Lower lobe of right lung (tissue), 2 donors: ENCODE data around the gene DNAAF9. TPM values are rescaled to one million over a fixed set of nuclear protein-coding genes. Genes with fewer than 3 reads are reported as not detected.
"Not testable (repeated sequence)": the region's sequence is repeated elsewhere in the genome, so short reads cannot be mapped to it uniquely, and the experiment has no call there.

Experiments
- ATAC-seq, 2 donors: fragments of 200-7000 bp; cut with Tn5 transposase; one replicate each; pipeline ENCODE4 v1.9.1; 2020 to 2022; ENCODE audit warnings: mild to moderate bottlenecking in 2 of 2, moderate library complexity in 2 of 2
- DNase-seq: peaks from one replicate; pipeline ENCODE4 v3.0.0-alpha.2; 2020
- H3K27ac ChIP-seq: fragments of 200-600 bp; one replicate; pipeline ENCODE4 v1.8.0; 2022
- H3K27me3 ChIP-seq: fragments of 200-600 bp; one replicate; pipeline ENCODE4 v1.8.0; 2022; ENCODE audit warnings: low read depth
- H3K36me3 ChIP-seq: fragments of 200-600 bp; one replicate; pipeline ENCODE4 v1.8.0; 2022; ENCODE audit warnings: mild to moderate bottlenecking
- H3K4me1 ChIP-seq: fragments of 200-600 bp; one replicate; pipeline ENCODE4 v1.8.0; 2022
- H3K4me3 ChIP-seq: fragments of 200-600 bp; one replicate; pipeline ENCODE4 v1.8.0; 2022; ENCODE audit warnings: mild to moderate bottlenecking
- H3K9me3 ChIP-seq: fragments of 200-600 bp; one replicate; pipeline ENCODE4 v1.8.0; 2022
- CTCF ChIP-seq: fragments of 200-600 bp; IDR thresholded peaks from one replicate; pipeline ENCODE4 v1.8.0; 2022; ENCODE audit warnings: antibody characterized with exemption, mild to moderate bottlenecking
- intact Hi-C: fragments of 100-400 bp; cut with DNase I; formaldehyde crosslinking; loops from one replicate; pipeline ENCODE4 v1.11.0; 2022
- total RNA-seq: library from RNA; stranded (reverse); fragmentation: NEBNext Ultra II Directional; extraction: Animal tissue kit (Norgen Biotek cat#: 25700); gene quantifications from one replicate; pipeline ENCODE4 v1.2.1, GENCODE V29; 2021
- donor health status: DM: no; HTN: yes; CAD: no; lungs with severe emphysema.

The DNAAF9 gene
- total RNA-seq, 1 donor from 2014 or later = 24.0 TPM

- H3K36me3 ChIP-seq = no peaks in the 10 kb centered on the region
- ATAC-seq = no peak
These were observed 26.3 kb upstream of the DNAAF9 start for GRCh38 chr20:3433744-3434143.

DNA sequence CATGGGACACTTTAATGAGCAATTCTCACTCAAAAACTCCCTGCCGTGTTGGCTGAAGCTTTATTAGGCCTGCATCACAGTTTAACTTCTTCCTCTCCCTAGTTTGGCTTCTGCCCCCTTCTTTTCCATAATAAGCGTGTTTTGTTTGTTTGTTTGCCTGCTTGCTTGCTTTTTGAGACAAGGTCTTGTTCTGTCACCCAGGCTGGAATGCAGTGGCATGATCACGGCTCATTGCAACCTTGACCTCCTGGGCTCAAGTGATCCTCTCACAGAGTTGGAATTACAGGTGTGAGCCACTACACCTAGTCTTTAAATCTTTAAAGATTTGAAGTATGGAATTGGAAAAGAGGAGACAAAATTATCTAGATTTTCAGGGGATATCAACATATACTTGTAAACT is 25.4 kb upstream of the DNAAF9 start:
- Histone ChIP-seq H3K27ac (no peak overlapping the region), H3K4me3 (no peak overlapping the region), H3K9me3 (no peaks in the 10 kb centered on the region), H3K4me1 (no peaks in the 10 kb centered on the region), H3K27me3 (no peaks in the 10 kb centered on the region), H3K36me3 (no peaks in the 10 kb centered on the region)
- TF ChIP-seq CTCF = no peak
- DNase-seq (no peak), ATAC-seq (no peak)
- intact Hi-C loops = no loop called here

More at GRCh38 chr20:3433744-3434143, 26.3 kb upstream of the DNAAF9 start:
- intact Hi-C loops = no loop called here
- no peak overlapping the region for H3K4me3 ChIP-seq
- no peak for TF ChIP-seq CTCF
- no peak overlapping the region for H3K27ac ChIP-seq
- DNase-seq = no peak
- no peaks in the 10 kb centered on the region for H3K27me3 ChIP-seq
- no peaks in the 10 kb centered on the region for H3K4me1 ChIP-seq
- H3K9me3 ChIP-seq = no peaks in the 10 kb centered on the region

- intact Hi-C loops = no loop called here
- H3K9me3 ChIP-seq = no peaks in the 10 kb centered on the region
- H3K4me3 ChIP-seq = no peak overlapping the region
- peak overlapping the region; percentile 41 for H3K27ac ChIP-seq
- no peaks in the 10 kb centered on the region for H3K36me3 ChIP-seq
- no peak for TF ChIP-seq CTCF
- DNase-seq (no peak), ATAC-seq (no peak)
- H3K27me3 ChIP-seq = no peaks in the 10 kb centered on the region
- H3K4me1 ChIP-seq = no peaks in the 10 kb centered on the region
These were observed 23.6 kb upstream of the DNAAF9 start for GRCh38 chr20:3431109-3431508.

GRCh38 chr20:3430376-3431069 is 23.1 kb upstream of the DNAAF9 start:
- DNase-seq = no peak
- no peaks in the 10 kb centered on the region for H3K4me1 ChIP-seq
- intact Hi-C loops = no loop called here
- peak; percentile 61 to 64 for ATAC-seq
- H3K9me3 ChIP-seq = no peaks in the 10 kb centered on the region
- no peak overlapping the region for H3K4me3 ChIP-seq
- H3K27ac ChIP-seq = peak overlapping the region; percentile 41
- no peaks in the 10 kb centered on the region for H3K27me3 ChIP-seq
- H3K36me3 ChIP-seq = no peaks in the 10 kb centered on the region
- no peak for TF ChIP-seq CTCF

- DNase-seq, intact Hi-C loops, H3K4me1 ChIP-seq, H3K36me3 ChIP-seq, H3K27ac ChIP-seq, H3K27me3 ChIP-seq, H3K4me3 ChIP-seq, ATAC-seq, H3K9me3 ChIP-seq: not testable (repeated sequence)
These were observed 19.3 kb upstream of the DNAAF9 start for GRCh38 chr20:3426766-3427165.

DNA sequence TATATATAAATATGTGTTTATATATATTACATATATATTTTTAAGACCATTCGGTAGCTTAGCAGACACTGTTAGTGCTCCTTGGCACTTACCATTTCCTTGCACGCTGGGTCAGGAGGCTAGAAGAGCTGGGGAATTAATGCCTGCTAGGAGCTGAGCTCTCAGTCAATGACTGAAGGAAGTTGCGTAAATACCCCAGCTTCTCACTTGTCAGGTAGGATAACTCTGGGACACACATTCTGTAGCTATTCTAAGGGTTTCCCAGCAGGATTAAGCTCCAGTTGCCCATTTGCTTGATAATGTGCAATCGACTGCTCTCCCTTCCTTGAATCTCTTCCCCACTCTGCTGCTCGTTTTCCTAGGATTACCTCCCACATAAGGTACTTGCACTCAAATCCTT is 15.7 kb upstream of the DNAAF9 start:
- Histone ChIP-seq H3K9me3 (no peaks in the 10 kb centered on the region), H3K4me3 (no peak overlapping the region), H3K27ac (no peak overlapping the region), H3K36me3 (no peaks in the 10 kb centered on the region), H3K4me1 (peaks cover 6% of the 10 kb centered on the region), H3K27me3 (no peaks in the 10 kb centered on the region)
- DNase-seq = no peak
- no peak for ATAC-seq
- intact Hi-C loops = no loop called here
- TF ChIP-seq CTCF = no peak
